HPDE6-E6E7 (cell line): ENCODE measurements around the gene GIGYF2.
A peak's percentile ranks its signal among the peaks of the same experiment; 100 is the strongest.

ENCODE experiments used
- DNase-seq: peaks from one replicate; pipeline ENCODE4 v3.0.0; 2011; ENCODE audit warnings: missing footprints; ENCODE audit errors: extremely low spot score

GIGYF2 gene

GRCh38 chr2:232880764-232881351 is 183.7 kb downstream of the GIGYF2 start:
- DNase-seq, result no peak

DNA sequence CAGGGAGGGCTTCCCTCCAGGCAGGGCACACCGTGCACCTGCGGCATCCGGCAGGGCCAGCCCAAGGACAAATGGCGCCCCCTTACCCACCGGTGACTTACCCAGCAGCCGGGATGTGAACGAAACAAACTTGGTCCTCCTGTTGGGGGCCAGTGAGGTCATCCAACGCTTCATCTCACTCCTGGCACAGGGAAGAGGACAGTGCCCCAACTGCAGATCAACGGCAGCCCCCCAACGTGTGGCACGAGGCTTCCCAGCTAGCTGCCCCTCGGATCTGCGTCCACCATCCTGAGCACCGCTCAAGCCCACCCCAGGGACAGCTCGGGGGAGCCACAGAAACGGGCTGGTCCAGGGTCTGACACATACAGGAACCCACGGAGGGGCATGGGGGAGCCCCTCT is 185.0 kb downstream of the GIGYF2 start:
- no peak for DNase-seq

DNA sequence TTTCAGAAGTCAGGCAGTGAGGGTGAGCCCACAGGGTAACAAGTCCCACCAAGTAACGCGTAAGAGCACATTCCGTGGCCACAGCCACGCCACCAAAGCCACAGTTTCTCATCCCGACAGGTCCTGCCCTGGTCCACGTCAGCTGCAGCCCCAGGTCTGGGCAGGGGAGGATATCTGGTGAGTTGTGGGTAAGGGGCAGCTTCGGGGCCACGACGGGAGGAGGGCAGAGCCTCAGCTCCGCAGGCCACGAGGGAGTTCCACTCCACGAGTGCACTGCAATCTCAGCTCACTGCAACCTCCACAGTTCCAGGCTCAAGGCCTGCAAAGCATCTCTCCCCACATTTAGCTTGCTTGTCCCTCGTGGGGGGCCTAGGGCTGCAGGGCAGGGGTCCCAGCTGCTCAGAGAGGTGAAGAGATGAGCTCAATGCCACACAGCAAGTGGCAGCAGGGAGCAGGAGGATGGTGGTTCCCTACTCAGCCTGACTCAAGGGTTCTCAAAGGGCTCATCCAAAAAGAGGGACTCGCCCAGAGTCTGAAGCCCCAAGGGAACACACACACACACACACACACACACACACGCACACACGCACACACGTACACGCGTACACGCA is 185.5 kb downstream of the GIGYF2 start:
- DNase-seq, result no peak

DNA sequence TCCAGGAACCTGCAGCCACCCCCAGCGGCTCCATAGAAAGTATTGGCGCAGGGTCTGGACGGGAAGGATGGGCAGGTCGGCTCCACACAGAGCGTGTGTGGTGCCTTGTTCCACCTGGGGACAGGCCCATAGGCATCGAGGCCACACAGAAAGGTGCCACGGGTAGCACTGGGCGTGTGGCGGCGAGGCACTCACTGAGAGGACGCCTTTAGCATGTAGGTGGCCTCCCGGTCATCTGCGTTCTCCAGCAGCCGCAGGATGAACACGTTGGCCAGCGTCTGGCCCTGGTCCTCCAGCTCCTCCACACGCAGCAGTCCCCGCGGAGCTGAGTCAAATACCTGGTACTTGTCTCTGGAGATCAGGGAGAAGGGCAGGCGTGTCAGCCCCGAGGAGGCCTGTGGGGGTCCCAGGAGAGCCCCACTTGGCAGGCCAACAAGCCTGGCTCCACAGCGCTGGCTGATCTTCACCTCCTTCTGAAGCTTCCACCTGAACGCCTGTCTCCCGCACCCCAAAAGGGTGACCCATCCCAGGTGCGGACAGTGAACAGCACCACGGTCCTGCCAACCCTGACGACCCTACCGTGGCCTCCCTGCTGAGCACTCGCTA is 186.1 kb downstream of the GIGYF2 start:
- DNase-seq, result no peak

DNA sequence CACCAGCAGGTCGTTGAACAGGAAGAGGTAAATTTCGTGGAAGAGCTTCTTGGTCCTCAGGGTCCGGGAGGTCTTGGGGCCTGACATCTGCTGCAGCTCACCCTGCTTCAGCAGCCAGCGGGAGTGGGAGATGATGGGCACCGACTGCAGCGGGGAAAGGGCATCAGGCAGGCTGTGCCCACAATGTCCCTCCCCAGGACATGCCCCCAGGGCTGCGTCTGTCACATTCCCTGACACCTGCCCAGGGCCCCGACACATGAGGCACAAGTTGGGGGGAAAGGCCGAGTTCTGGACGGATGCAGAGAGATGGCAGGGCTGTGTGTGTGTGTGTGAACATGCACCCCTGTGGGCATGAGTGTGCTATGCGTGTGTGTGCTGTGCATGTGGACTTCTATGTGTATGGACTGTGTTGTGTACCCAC is 186.9 kb downstream of the GIGYF2 start:
- DNase-seq, result no peak

GRCh38 chr2:232884549-232885263 is 187.6 kb downstream of the GIGYF2 start:
- no peak for DNase-seq

DNA sequence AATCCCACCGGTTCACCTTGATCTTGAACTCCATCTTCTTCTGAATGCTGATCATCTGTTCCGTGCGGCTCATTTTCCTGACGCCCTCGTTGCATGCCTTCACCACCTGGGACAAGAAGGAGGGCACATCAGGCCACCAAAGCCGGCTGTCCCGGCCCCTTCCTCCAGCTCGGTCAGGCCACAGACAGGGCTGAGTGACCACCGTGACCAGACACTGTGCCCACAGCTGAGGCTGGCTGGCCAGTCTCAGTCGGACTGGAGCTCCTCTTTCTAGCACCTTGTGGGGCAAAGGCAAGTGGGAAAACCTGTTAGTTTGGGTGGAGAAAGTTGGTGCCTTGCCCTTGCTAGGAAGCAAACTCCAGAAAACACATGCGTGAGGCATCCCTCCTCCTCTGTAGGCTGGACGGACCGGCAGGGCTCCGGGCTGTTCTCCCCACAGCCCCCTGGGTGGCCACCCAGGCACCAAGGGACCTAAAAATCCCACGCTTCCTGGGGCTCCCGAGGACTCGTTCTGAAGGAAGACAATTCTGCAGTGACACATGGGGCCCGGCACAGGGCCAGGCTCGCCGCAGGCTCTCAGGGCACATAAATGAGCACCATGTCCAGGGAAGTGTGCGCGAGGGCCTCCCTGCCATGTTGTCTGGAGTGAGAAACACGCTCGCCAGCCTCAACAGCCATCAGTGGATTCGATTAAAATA is 188.3 kb downstream of the GIGYF2 start:
- no peak for DNase-seq

GRCh38 chr2:232886176-232886575 is 189.0 kb downstream of the GIGYF2 start:
- no peak for DNase-seq

GRCh38 chr2:232886632-232887031 is 189.5 kb downstream of the GIGYF2 start:
- DNase-seq, result no peak

DNA sequence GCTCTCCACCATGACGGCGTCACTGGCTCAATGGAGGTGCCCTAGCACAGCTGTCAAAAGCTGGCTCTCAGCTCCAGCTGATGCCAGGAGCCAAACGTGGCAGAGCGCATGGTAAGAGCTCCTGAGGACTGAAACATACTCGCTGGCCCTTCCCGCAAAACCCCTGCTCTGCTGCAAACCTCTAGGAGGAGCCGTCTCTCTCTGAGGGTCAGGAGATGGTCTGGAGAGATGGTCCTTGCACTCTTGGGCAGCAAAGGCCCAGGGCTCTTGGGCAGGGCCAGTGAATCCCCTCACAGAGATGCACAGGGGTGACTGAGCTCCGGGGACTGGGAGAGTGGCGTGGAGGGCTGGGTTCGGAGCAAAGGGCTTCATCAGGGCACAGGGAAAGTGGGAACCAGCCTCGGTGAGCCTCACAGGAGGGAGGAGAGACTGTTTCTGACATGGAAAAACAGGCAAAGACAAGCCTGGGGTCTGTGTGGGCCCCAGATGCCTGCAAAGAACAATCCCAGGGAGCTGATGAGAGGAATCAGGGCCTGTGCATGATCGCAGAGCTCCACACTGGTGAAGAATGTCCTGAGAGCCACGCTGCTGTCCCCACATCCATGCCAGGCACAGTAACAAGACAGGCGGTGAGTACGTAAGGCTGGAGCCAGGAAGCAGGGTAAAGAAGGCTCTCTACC is 190.2 kb downstream of the GIGYF2 start:
- no peak for DNase-seq

DNA sequence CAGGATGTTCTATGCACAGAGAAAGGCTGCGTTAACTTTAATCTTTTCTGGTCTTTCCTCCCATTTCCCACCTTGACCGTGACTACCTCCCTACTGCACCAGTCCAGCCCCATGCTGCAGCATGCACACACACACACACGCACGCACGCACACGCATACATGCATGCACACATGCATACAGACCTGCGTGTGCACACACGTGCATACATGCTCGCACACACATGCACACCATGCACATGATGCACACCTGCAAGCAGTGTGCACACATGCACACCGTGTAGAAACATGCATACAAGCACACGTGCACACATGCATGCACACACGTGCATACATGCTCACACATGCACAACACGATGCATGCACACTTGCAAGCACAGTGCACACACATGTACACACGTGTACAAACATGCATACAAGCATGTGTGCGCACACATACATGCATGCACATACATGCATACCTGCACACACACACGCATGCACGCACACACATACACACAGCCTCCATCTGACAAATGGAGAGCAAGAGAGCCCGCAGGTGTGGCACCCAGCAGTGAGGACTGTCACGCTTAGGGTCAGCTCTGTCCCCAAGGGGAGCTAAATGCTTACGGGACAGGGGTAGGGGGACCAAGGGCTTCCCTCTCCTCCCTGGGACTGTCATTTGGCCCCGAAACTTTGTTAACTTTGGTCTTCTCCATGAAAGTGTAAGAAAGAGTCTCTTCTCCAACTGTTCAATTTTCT is 191.1 kb downstream of the GIGYF2 start:
- no peak for DNase-seq

DNA sequence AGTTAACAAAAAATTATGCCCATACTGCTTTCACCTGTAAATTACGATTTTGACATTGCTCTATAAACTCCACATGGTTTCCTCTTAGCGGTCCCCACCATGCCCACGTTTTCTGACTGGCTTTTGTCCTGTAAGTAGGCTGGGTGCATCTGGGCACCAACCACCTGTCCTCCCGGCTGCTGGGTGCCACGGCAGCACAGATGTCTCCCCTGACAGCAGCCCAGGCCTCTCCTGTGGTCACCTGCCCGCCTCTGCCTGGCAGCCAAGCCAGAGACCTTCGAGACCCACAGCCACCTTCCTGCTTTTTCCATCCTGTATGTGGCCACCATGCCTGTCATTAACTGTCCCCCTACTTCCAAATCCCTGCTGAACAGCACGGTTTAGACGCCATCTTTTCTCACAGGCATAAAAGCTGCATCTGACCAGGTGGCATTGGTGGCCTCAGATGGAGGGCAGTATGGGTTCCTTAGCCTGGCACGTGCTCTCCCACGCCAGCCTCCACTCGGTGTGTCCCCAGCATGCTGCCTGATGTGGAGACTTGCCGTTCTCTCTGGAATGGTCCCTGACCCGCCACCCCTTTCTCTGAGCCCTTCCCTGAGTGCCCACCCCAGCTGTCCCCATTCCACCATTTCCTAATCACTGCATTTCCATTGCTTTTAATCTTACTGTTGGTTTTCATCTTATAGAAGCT is 191.9 kb downstream of the GIGYF2 start:
- no peak for DNase-seq

- DNase-seq, result no peak
These were observed 192.8 kb downstream of the GIGYF2 start for GRCh38 chr2:232889876-232890401.

- no peak for DNase-seq
These were observed 193.4 kb downstream of the GIGYF2 start for GRCh38 chr2:232890536-232890895.

- peak; percentile 43 for DNase-seq
These were observed 193.9 kb downstream of the GIGYF2 start for GRCh38 chr2:232890896-232891601.

DNA sequence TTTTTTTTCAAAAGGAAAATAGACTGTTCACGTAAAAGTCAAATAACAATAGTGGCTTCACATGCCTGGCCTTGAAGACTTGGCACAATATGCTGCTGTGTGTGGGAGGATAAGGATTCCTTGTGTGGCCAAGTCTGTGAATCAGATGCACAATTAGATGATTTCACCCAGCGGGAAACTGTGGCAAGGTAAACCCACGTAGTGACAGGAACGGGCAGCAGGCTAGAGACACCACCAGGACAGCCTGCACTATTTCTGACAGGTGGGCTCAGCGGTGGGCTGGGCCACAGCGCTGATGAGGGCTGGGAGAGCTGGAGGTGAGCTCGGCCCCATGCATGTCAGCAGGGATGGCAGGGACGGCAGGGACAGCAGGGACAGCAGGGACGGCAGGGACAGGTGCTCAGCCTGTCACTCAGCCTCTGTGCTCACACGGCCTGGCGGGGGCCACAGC is 194.5 kb downstream of the GIGYF2 start:
- no peak for DNase-seq

- DNase-seq, result no peak
These were observed 195.1 kb downstream of the GIGYF2 start for GRCh38 chr2:232892221-232892620.

GRCh38 chr2:232892843-232893242 is 195.7 kb downstream of the GIGYF2 start:
- DNase-seq, result no peak

DNA sequence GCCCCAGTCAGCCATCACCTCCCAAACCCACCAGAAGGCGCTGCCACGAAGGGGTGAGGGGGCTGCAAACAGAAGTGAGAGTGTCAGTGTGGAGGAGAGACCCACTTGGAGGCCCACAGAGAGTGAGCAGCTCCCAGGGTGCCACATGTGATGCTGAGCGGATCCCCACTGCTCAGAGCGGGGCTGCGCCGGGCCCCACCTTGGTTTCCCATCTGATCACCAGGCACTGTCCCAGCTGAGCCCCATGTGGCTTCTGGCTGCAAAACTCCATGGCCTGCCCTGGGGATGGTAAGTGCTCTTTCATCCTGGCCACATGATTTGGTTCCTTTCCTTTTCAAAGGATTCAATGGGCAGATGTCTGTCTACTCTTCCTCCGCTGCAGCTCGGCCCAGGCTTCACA is 196.7 kb downstream of the GIGYF2 start:
- no peak for DNase-seq
